IMR-90 (cell line): ENCODE measurements around the gene FAM20B. TPM values are rescaled to one million over a fixed set of nuclear protein-coding genes. Genes with fewer than 3 reads are reported as not detected.

ENCODE experiments used
- ATAC-seq: fragments of 200-7000 bp; cut with Tn5 transposase; 2 replicates; pipeline ENCODE4 v1.9.1; 2020; ENCODE audit warnings: low read depth, mild to moderate bottlenecking, moderate library complexity
- BruUV-seq: library from RNA; stranded (reverse); fragments of 400-500 nt; replicated peaks from 2 replicates; lab custom pipeline; 2021; lab: Mats Ljungman, UMichigan
- CTCF ChIA-PET: fragments of 300-600 bp; formaldehyde crosslinking; extraction: SDS; loops from one replicate; lab custom pipeline; 2021; ENCODE audit warnings: antibody characterized with exemption; lab: Yijun Ruan, JAX
- POLR2A ChIA-PET: fragments of 300-600 bp; sonication (Branson Sonifier 250); formaldehyde crosslinking; loops from one replicate; lab custom pipeline; 2022; ENCODE audit warnings: antibody characterized with exemption; ENCODE audit not compliant: unreplicated experiment; lab: Charles Lee
- DNase-seq: peaks from one replicate; pipeline ENCODE4 v3.0.0; 2013
- H2AFZ ChIP-seq: replicated peaks from 2 replicates; pipeline ENCODE3; 2013; ENCODE audit warnings: low read length, mild to moderate bottlenecking; ENCODE audit not compliant: poor library complexity
- H2AK5ac ChIP-seq: 2 replicates; pipeline ENCODE4 v1.6.1; 2013; ENCODE audit warnings: low read depth, low read length, inconsistent platforms
- H2AK9ac ChIP-seq: replicated peaks from 2 replicates; pipeline ENCODE3; 2013; ENCODE audit warnings: mild to moderate bottlenecking, low read depth, low read length, moderate library complexity; ENCODE audit not compliant: poor library complexity
- H2BK120ac ChIP-seq: 2 replicates; pipeline ENCODE4 v1.6.1; 2013; ENCODE audit warnings: low read depth, low read length, inconsistent platforms
- H2BK15ac ChIP-seq: 3 replicates; pipeline ENCODE4 v1.6.1; 2013; ENCODE audit warnings: low read depth, low read length, inconsistent platforms
- H2BK20ac ChIP-seq: 2 replicates; pipeline ENCODE4 v1.6.1; 2013; ENCODE audit warnings: low read depth, mild to moderate bottlenecking, inconsistent platforms, low read length, moderate library complexity
- H2BK5ac ChIP-seq: 2 replicates; pipeline ENCODE4 v1.6.1; 2013; ENCODE audit warnings: mild to moderate bottlenecking, low read depth, low read length, inconsistent platforms; ENCODE audit not compliant: poor library complexity, severe bottlenecking
- H3K14ac ChIP-seq: replicated peaks from 2 replicates; pipeline ENCODE4 v1.6.1; 2013; ENCODE audit warnings: low read depth, low read length, inconsistent platforms
- H3K18ac ChIP-seq: 2 replicates; pipeline ENCODE4 v1.6.1; 2013; ENCODE audit warnings: low read depth, low read length, control low read depth
- H3K23ac ChIP-seq: 2 replicates; pipeline ENCODE4 v1.6.1; 2013; ENCODE audit warnings: low read depth, low read length, inconsistent platforms
- H3K27ac ChIP-seq: 2 replicates; pipeline ENCODE4 v1.5.1; 2013; ENCODE audit warnings: mild to moderate bottlenecking, control low read depth, low read length; ENCODE audit not compliant: insufficient read depth
- H3K27me3 ChIP-seq: 2 replicates; pipeline ENCODE4 v1.6.1; 2013; ENCODE audit warnings: low read length; ENCODE audit not compliant: control insufficient read depth, insufficient read depth
- H3K36me3 ChIP-seq: 2 replicates; pipeline ENCODE4 v1.6.1; 2013; ENCODE audit warnings: low read length, mixed read lengths; ENCODE audit not compliant: control insufficient read depth, insufficient read depth
- H3K4ac ChIP-seq: 2 replicates; pipeline ENCODE4 v1.6.1; 2013; ENCODE audit warnings: low read depth, low read length, inconsistent platforms
- H3K4me1 ChIP-seq: 2 replicates; pipeline ENCODE4 v1.6.1; 2013; ENCODE audit warnings: low read length, mixed read lengths; ENCODE audit not compliant: control insufficient read depth, insufficient read depth
- H3K4me2 ChIP-seq: 2 replicates; pipeline ENCODE4 v1.6.1; 2013; ENCODE audit warnings: low read depth, mild to moderate bottlenecking, control low read depth, low read length, moderate library complexity
- H3K4me3 ChIP-seq: 2 replicates; pipeline ENCODE4 v1.5.1; 2013; ENCODE audit warnings: low read depth, mild to moderate bottlenecking, control low read depth, low read length, moderate library complexity; ENCODE audit not compliant: insufficient read depth
- H3K56ac ChIP-seq: 2 replicates; pipeline ENCODE4 v1.6.1; 2013; ENCODE audit warnings: low read length, inconsistent platforms; ENCODE audit not compliant: insufficient read depth; ENCODE audit errors: extremely low read depth
- H3K79me1 ChIP-seq, 2 experiments: 2 replicates each; pipeline ENCODE4 v1.6.1; 2013; ENCODE audit warnings: low read length in 2 of 2, inconsistent platforms in 1 of 2, low read depth in 1 of 2
- H3K9ac ChIP-seq: 2 replicates; pipeline ENCODE4 v1.6.1; 2013; ENCODE audit warnings: low read depth, low read length, control low read depth
- H3K9me1 ChIP-seq: 2 replicates; pipeline ENCODE4 v1.6.1; 2013; ENCODE audit warnings: low read length, inconsistent platforms; ENCODE audit not compliant: insufficient read depth
- H3K9me3 ChIP-seq: 2 replicates; pipeline ENCODE4 v1.6.1; 2013; ENCODE audit warnings: low read length; ENCODE audit not compliant: control insufficient read depth, insufficient read depth
- H4K20me1 ChIP-seq: 2 replicates; pipeline ENCODE4 v1.6.1; 2013; ENCODE audit warnings: low read length, inconsistent platforms; ENCODE audit not compliant: insufficient read depth
- H4K5ac ChIP-seq: 2 replicates; pipeline ENCODE4 v1.6.1; 2013; ENCODE audit warnings: mild to moderate bottlenecking, low read depth, low read length, control low read depth
- H4K8ac ChIP-seq, 2 experiments: 2 replicates each; pipeline ENCODE4 v1.6.1; 2013; ENCODE audit warnings: low read depth in 2 of 2, low read length in 2 of 2, control low read depth in 1 of 2, inconsistent platforms in 1 of 2
- H4K91ac ChIP-seq: 2 replicates; pipeline ENCODE4 v1.6.1; 2013; ENCODE audit warnings: low read depth, low read length, inconsistent platforms; ENCODE audit not compliant: insufficient read depth
- BHLHE40 ChIP-seq: fragments of 150-350 bp; IDR thresholded peaks from 2 replicates; pipeline ENCODE4 v1.6.1; 2016; ENCODE audit warnings: mild to moderate bottlenecking, low read depth, low read length
- CEBPB ChIP-seq: IDR thresholded peaks from 2 replicates; pipeline ENCODE4 v1.6.1; 2012; ENCODE audit warnings: low read depth, low read length, improper control_type of control experiment
- CTCF ChIP-seq: conservative IDR thresholded peaks from 2 replicates; pipeline ENCODE4 v1.5.1; 2012; ENCODE audit warnings: mild to moderate bottlenecking, low read depth, low read length, improper control_type of control experiment
- MAFK ChIP-seq: IDR thresholded peaks from 2 replicates; pipeline ENCODE4 v1.6.1; 2012; ENCODE audit warnings: low read depth, low read length, improper control_type of control experiment
- MAZ ChIP-seq: IDR thresholded peaks from 2 replicates; pipeline ENCODE4 v1.6.1; 2012; ENCODE audit warnings: low read depth, mild to moderate bottlenecking, low read length, improper control_type of control experiment, moderate library complexity, borderline replicate concordance
- MXI1 ChIP-seq: IDR thresholded peaks from 2 replicates; pipeline ENCODE4 v1.6.1; 2012; ENCODE audit warnings: low read depth, mild to moderate bottlenecking, low read length, moderate library complexity, borderline replicate concordance
- NFE2L2 ChIP-seq: fragments of 150-350 bp; IDR thresholded peaks from 2 replicates; pipeline ENCODE4 v1.6.1; 2016; ENCODE audit warnings: low read depth, mild to moderate bottlenecking, low read length
- POLR2A ChIP-seq: IDR thresholded peaks from 2 replicates; pipeline ENCODE4 v1.6.1; 2012; ENCODE audit warnings: mild to moderate bottlenecking, low read depth, low read length
- RFX5 ChIP-seq: IDR thresholded peaks from 2 replicates; pipeline ENCODE4 v1.8.0; 2012; ENCODE audit warnings: low read depth, mild to moderate bottlenecking, low read length, moderate library complexity
- WGBS, 2 experiments: methylation state at CpG; one replicate each; pipeline versions ENCODE4 v1.1.5 to v1.1.7; 2013; ENCODE audit warnings: missing lambda C conversion rate in 2 of 2; ENCODE audit not compliant: insufficient read length in 1 of 2; ENCODE audit errors: extremely low coverage in 2 of 2; 5-methylcytosine and 5-hydroxymethylcytosine counted together
- dilution Hi-C: fragments of 300-500 bp; cut with HindIII; formaldehyde crosslinking; loops from one replicate; pipeline ENCODE4 v1.14.3; 2018; ENCODE audit warnings: low sequenced_read_pairs; ENCODE audit not compliant: unreplicated experiment
- in situ Hi-C: fragments of 300-500 bp; cut with MboI; formaldehyde crosslinking; loops from 3 replicates; pipeline ENCODE4 v1.14.3; 2019; ENCODE audit warnings: low sequenced_read_pairs, inconsistent platforms, mixed read lengths
- intact Hi-C: fragments of 100-400 bp; cut with micrococcal nuclease; formaldehyde crosslinking; loops from 2 replicates; pipeline ENCODE4 v1.10.0; 2022
- polyA plus RNA-seq, 3 experiments: library from polyadenylated mRNA; depleted of rRNA; stranded (reverse); fragments of >200 nt; gene quantifications; 2 replicates each; pipeline ENCODE4 v1.2.3, GENCODE V29; 2012; ENCODE audit warnings: low replicate concordance in 1 of 3
- total RNA-seq: library from RNA; depleted of rRNA; stranded (reverse); fragments of >200 nt; gene quantifications from 2 replicates; pipeline ENCODE4 v1.2.3, GENCODE V29; 2012
- TF ChIP-seq, protein P1 (sequence below): fragments of 150-350 bp; IDR thresholded peaks from 2 replicates; pipeline ENCODE4 v1.6.1; 2016; ENCODE audit warnings: low read depth, mild to moderate bottlenecking, low read length, moderate library complexity, borderline replicate concordance

The FAM20B gene
- total and polyA plus RNA-seq, 2 of the 4 experiments (the other 2 are of a cell fraction): 17.1 to 38.4 TPM

DNA sequence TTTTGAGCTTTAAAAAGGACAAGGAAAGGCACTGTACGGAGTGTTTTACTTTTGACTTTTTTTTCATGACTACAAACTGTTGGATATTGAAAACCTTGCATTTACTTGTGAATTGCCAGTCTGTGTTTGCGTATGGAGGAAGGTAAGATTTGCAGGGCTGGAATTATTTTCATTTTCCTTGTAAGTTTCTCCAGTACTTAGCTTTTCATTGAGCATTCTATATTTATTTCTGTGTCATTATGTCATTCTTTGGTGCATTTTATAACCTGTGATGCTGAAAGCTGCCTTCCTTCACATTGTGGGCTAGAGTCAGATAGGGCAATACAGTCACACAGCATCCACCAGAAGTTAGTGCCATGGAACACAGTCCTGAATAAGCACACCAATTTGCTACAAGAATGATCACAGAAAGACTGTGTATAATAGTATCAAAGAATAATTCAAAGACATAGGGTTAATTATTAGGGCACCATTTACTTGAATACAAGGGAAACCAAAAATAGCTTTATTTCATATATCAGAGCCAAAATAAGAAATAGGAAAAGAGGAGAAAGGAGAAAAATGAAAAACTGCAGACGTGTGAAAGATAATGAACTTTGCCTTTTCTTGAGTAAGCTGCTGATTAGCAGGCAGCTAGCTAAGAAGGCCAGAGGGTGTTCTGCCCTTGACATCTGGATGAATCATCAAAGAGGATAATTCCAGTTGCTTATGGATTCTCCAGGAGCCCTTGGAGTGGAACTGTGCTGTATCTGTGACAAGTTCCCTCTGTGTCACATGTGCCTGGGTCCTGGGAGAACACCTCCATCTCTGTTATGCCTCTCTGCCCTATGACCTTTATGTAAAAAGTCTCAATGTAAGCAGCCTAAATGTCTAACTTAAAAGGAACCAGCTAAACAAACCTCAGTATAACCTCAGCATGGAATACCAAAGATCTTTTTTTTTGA, 8.0 kb upstream of the FAM20B start:
- no peak overlapping the region for H2AFZ ChIP-seq
- H2BK120ac ChIP-seq: no peak overlapping the region; the same call in 1 of the 2 replicates
- no peak overlapping the region for H3K27ac ChIP-seq
- no peak overlapping the region for H4K5ac ChIP-seq
- no peaks in the 10 kb centered on the region for H3K27me3 ChIP-seq
- H4K91ac ChIP-seq: no peak overlapping the region
- ChIA-PET POLR2A (no interaction called here), CTCF (interaction anchor here (0.5 to 1.3 kb wide), 5 partner anchors 13 to 707 kb away, joined by 3 to 4 read pairs (median 4); no protein-coding TSS in a partner anchor)
- H4K20me1 ChIP-seq: no peaks in the 10 kb centered on the region
- H3K4me2 ChIP-seq: no peak overlapping the region
- H2BK5ac ChIP-seq: no peak overlapping the region
- BruUV-seq: no TSS peak
- H2AK5ac ChIP-seq: no peak overlapping the region; the same call in 1 of the 2 replicates
- no peak overlapping the region for H3K4me3 ChIP-seq
- 0 out of 3 replicates have a peak overlapping the region, but pooled peaks have one; percentile 31 for H2BK15ac ChIP-seq
- dilution Hi-C loops: no loop called here
- no peak for DNase-seq
- H3K79me1 ChIP-seq: no peaks in the 10 kb centered on the region
- peak; percentile 50; the same call in 1 of the 2 replicates for ATAC-seq
- no peak overlapping the region for H3K4ac ChIP-seq
- no peak overlapping the region for H3K18ac ChIP-seq
- no peak overlapping the region for H2BK20ac ChIP-seq
- H2AK9ac ChIP-seq: peak overlapping the region; percentile 22
- 0 out of 2 replicates have a peak overlapping the region, but pooled peaks have one; percentile 52 for H3K23ac ChIP-seq
- peaks cover 4% of the 10 kb centered on the region for H3K4me1 ChIP-seq
- TF ChIP-seq BHLHE40 (no peak), MAZ (no peak), NFE2L2 (no peak), RFX5 (no peak), POLR2A (no peak), MXI1 (no peak), MAFK (no peak), CEBPB (no peak), CTCF (no peak)
- TF ChIP-seq, protein P1, sequence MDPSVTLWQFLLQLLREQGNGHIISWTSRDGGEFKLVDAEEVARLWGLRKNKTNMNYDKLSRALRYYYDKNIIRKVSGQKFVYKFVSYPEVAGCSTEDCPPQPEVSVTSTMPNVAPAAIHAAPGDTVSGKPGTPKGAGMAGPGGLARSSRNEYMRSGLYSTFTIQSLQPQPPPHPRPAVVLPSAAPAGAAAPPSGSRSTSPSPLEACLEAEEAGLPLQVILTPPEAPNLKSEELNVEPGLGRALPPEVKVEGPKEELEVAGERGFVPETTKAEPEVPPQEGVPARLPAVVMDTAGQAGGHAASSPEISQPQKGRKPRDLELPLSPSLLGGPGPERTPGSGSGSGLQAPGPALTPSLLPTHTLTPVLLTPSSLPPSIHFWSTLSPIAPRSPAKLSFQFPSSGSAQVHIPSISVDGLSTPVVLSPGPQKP: no peak
- no peaks in the 10 kb centered on the region for H3K36me3 ChIP-seq
- in situ Hi-C loops: no loop called here
- no peak overlapping the region for H3K56ac ChIP-seq
- H3K14ac ChIP-seq: peak overlapping the region; percentile 53; the same call in 1 of the 2 replicates
- H3K9ac ChIP-seq: no peak overlapping the region
- intact Hi-C loops: no loop called here
- no CpG with 5 or more reads among the region's 3 CpGs for WGBS, 2 experiments
- no peaks in the 10 kb centered on the region for H3K9me3 ChIP-seq
- H4K8ac ChIP-seq: no peak overlapping the region
- peaks cover 10% of the 10 kb centered on the region for H3K9me1 ChIP-seq
